NOMO-1 treated with DMSO at 0.1 percent for 48 hours (cell line): ENCODE data around the gene SPOCK1.

ENCODE experiments used
- DNase-seq: peaks from one replicate; lab custom pipeline; 2025; ENCODE audit not compliant: unreplicated experiment; lab: John Stamatoyannopoulos, UW

Gene SPOCK1

DNA sequence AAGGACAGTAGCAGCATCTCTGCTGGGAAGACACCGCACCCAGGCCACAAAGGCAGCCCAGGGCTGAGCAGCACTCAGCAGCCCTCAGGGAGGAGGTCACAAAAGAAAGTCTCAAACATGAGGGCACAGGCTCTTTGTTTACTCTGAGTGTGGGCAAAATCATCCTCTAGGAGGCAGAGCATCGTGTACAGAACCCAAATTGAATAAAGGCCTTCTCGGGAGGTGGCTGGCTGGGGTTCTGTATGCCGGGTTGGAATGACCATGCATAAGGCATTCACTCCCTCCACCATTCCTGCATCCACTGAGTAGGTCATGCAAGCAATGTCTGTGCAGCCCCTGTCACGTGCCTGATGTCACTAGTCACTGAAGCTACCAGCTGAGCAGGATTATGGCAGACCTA lies 412.8 kb downstream of the SPOCK1 start:
- no peak for DNase-seq

DNA sequence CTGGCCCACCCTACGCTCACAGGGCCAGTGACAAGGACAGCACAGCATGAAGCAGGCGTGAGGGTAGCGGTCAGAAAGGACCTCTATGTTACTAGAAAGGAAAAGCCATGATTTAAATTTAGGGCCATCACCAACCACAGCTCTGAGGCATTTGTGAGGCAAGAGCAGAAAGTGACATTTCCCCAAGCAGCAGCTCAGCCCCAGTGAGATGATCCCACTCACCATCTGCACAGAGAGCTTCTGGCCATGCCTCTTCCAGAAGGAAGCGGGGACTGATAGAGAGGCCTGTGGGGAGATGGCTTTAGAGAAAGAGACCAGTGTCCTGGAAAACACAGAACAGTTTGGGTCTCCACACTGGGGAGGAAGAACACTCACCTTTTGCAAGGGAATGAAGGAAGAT lies 413.9 kb downstream of the SPOCK1 start:
- no peak for DNase-seq

DNA sequence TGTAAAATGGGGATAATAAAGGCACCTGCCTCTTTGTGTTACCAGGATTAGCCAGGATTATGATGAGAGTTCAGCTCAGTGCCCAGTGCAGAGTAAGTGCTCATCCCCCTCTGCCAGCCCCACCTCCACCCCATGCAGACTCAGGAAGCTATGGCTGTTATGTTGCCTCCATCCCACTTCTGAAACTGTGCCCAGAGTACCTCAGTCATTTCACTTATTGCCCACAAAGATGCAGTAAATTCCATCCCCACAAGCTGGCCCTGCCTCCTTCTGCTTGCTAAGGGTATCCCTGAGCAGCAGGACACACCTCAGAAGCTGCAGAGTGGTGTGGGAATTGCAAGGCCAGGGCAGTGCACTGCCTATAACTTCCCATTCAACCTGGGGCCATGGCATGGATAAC lies 415.1 kb downstream of the SPOCK1 start:
- no peak for DNase-seq

DNA sequence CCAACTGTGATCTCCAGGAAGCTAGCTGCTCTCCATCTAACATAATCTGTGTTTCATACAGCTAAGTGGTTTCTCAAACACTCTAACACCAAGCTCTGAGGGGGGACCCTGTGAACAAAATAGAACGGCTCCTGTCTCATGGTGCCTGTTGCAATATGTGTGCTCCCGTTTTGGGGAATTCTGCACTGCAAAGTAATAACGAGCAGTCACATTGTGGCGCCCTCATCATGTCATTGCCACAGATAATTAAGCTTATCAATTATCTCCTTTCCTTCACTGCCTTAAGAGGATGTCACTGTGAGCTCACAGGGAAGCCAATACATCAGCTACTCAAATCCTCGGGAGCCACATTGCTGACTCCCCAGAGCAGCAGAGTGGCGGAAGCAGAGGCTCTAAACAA lies 416.2 kb downstream of the SPOCK1 start:
- no peak for DNase-seq

DNA sequence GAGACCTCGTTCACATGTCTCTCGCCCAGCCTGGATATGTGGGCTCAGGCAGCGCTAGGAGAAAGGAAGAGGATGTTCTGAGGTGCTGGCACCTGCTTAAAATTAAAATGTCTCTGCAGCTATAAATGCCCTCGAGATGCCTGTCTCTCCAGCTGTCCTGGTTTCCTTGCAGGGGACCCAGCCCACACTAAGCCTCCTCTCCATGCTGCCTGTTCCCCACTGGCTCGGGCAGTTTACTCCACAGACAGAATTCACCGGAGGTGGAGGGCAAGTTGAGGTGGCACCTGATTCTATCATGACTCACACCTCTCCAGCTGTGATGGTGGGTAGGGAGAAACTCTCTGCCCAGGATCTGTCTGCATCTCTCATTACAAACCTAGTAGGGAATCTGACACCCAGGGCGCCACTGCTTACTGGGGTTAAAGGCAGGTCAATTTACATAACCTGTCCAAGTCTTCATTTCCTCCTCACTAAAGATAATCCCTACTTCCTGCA lies 420.9 kb downstream of the SPOCK1 start:
- DNase-seq = no peak

DNA sequence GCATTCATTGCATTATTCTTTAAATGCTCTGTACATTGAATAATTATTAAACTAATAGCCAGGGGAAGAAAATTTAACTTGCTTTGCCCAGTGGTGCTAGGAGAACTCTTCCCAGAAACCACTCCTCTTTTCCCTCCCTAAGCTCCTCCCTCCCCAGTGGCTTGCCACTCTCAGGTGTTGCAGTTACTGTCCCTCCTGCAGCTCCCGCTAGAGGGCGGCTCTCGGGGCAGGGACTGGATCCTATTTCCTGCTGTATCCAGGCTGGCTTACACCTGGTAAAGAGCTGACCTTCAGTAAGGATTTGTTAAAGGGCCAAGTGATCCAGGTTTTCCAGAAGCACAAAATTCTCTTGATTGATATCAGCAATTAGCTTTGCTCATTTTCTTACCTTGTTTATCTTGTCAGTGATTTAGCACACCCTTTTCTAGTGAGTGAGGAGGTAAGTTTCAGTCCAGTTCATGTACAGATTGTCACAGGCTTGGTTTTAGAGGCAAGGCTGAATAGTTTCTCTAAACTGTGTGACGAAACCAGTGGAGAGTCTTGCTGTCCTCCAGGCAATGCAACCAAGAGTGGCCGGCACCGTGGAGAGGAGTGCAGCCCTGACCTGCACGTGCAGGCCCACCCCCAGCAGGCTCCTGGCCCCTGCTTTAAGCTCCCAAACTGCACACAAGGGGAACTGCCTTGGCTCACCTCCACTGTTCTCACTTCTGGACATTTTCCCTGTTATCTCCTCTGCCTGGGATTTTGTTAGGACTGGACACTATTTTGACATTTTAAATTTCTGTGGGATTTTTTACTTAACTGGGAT lies 423.8 kb downstream of the SPOCK1 start:
- DNase-seq = no peak

DNA sequence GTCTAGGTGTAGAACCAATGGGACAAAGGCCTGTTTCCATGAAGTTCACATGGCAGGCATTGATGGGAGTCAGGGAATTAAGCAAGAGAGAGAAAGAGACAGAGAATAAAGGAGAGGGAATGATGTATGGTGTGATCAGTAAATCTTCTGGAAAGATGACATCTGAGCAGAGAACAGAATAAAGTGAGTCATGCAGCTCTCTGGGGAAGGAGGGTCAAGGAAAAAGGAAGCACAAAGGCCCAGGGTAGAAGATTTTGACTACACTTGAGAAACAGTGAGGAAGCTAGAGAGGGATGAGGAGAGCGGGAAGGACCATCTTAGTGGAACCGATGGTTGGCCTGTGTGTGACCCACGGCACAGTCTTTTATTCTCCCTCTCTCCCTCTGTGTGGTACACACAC lies 425.9 kb downstream of the SPOCK1 start:
- peak; percentile 10 for DNase-seq

DNA sequence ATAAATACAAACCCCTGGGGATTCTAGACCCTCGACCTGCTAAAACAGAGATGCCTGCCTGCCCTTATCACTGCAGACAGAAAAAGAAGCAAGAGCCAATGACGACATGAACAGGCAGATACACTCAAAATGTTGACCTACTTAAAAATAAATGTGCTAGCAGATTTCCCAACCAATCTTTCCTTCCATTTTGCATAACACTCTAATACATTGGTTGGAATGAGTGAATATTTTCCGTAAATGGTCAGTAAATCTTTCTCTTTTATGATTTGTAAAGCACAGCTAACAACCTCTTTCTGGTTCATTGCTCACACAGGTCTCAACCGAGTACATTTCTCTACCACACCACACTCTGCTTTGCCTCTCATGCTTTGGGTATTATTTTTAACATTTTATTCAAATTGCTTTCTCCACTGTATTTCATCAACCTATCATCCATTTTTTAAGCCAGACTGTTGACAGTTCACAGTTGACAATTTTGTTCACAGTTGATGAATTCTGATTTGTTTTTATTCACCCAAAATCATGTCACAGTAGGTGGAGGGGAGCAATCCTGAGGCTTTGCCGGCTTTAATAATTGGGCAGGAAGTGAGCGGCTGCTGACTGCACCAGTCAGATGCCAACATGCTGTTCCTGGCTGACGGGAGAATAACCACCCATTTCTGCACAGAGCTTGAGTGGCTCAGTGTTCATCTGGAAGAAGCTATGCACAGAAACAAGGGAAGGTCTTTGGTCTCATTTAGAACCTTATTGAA lies 426.6 kb downstream of the SPOCK1 start:
- no peak for DNase-seq

DNA sequence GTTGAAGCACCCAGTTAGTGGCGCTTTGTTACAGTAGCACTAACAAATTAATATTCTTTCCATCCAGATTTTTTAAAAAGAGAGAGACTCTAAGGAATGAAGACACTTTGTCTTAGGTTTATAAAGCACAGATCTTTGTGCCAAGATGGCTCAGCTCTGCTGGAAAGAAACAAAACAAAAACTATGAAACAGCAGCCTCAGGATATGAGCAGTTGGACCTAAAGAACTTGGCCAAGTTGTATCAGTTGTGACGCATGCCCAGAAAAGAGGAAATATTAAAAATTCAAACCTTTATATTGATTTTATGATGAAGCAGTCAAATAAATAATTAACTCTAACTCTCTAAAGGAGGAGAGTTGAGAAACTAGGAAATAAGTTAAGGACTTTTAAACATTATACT lies 427.2 kb downstream of the SPOCK1 start:
- no peak for DNase-seq

DNA sequence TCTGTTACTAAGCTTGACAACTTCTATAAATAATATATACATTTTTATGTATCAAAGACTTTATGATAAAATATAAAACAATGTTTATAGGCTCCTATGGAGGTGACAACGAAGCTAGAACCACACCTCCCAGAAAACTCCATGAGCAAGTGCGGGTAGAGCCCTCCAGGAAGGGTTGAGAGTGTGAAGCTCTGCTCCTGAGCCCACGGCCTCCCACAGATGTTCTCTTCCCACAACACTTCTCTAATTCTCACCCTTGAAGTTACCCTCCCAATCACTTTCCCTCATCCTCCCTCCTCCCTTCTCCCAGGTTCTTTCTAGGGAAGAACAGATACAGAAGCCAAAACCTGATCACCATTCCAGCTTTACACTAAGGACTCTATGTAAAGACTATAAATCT lies 427.6 kb downstream of the SPOCK1 start:
- no peak for DNase-seq

DNA sequence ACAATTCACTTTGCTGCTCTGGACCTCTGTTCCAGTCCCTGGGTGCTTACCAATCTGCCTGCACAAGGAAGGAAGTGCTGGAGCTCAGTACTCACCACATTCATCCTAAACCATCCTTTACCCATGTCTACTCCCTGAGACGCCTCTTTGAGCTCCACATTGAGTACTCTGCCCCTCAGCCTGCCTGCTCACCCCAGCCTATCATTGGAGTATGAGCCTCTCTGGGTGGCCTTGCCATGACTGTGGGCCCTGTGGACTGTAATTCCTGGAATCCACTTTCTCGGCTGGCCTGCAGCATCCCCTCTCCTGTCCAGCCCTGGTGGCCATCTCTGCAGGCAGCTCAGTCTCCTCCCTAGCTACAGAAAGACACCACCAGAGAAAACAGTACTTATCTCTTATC lies 428.6 kb downstream of the SPOCK1 start:
- no peak for DNase-seq

DNA sequence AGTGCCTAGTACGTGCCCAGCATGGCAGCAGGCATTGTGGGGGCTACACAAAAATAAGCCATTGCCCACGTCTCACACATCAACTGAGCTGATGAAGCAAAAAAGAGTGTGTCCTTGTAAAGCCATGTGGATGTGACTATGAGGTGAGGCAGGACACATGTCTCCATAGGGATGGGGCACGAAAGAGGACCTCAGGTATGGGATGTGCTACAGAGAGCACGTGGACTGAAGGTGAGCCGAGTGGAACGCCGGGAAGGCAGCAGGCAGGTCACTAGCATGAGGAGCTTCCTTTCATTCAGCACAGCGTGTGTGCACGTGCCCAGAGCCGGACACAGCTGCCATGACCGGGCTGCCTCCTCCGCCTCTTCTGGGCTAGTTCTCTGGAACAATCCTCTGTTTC lies 429.8 kb downstream of the SPOCK1 start:
- DNase-seq = no peak

DNA sequence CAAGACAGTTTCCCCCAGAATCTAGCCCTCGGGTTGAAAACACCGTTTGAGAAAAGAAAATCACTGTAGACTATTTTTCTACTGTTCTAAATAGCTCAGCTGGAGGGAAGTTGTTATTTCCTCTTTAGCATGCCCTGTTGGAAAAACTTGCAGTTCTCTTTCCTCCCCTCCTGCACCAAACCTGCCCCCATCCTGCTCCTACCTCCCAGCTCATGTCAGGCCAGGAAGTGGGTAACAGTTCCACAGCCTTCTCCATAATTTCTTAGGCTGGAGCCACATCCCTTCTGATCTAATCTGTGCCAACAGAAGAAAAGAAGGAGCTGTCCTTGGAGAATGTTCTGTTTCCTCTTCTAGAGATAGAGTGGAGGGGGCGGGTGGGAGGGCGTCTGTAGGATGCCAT lies 437.7 kb downstream of the SPOCK1 start:
- no peak for DNase-seq

DNA sequence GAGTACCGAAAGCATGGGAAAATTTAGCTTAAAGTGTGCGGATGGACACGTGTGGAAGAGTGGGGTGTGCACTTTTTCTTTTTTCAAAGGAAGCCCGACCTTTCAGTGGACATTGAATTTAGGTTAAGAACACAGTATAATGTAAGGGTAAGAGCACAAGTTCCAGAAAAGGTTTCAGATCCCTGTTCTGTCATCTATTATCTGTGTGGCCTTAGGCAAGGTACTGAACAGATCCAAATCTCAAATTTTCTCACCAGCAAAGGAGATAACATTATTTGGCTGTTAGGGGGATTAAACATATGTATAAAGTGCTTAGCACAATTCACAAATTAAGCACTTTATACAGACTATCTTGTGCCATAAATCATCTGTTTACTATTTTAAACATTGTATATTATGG lies 441.0 kb downstream of the SPOCK1 start:
- no peak for DNase-seq

DNA sequence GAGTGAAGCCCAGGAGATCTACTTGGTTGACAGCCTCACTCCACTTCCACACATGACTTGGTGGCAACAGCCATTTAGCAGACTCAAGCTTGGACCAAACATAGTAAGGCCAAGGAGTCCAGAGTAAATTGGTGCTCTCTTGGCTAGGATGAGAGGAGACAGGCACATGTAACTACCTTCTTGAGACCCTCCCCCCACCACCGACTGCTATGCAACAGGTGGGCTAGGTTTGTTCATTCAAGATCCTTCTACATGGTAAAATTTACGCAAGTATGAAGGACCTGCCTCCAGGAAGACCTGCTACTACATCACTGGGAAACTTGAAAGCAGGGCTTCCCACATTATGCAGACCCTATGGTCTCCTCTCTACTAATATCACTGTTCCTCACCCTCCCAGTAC lies 442.4 kb downstream of the SPOCK1 start:
- DNase-seq = no peak

DNA sequence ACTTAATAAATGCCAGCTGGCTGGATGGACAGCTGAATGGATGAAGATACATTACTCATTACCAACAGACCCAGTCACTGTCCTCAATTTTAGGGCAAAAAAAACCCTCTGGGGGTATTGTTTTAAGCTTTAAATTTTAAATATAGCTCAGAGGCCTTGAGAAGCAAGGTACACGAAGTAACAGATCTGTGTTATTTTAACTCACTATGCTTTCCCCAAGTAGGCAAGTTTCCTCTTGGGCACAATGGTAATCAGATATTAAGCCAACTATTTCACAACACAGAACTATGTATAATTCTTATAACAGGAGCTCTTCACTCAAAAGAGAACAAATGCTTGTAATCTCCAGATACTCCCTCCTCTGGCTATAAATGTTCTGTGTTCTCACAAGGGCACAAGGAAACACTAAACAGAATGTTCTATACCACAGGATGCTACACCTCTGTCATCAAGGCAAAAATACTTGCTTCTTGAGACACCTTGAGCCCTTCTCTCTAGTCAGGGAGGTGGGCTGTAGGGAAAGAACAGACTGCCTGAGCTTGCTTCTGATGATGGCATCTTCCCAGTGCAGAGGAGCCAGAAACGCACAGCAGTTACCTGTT lies 443.8 kb downstream of the SPOCK1 start:
- DNase-seq = no peak

DNA sequence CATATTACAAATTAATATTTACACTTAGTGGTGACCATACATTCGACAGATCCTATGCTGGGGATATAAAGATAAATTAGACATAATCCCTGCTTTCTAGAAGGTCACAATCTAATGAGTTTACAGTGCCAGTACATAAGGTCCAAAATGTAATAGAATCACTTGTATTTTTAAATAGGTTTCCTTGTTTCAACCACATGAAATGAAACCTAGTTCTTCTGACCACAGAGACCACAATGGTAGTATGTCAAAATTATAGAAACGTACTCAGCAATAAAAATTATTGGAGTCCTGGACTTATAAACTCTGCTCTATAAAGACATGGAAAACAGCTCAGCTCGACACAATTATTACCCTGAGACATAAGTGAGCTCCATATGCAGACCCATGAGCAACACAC lies 444.3 kb downstream of the SPOCK1 start:
- DNase-seq = peak; percentile 11

DNA sequence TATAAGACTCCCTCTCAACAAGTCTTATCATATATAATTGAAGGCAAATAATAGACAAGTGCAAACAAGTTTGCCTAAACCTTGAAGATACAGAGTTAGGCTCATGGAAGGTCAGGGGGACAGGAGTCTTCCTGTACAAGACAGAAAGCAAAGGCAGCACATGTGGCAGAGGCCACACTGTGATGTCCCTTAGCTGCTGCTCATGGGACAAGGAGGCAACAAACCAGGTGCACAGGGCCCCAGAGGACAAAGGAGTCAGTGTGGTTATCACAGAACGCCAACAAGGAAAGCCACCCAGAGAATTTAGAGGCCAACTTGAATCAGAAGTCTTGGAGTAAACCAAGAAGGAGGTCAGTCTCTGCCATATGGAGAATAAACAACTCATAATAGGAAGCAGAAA lies 444.8 kb downstream of the SPOCK1 start:
- DNase-seq = no peak

DNA sequence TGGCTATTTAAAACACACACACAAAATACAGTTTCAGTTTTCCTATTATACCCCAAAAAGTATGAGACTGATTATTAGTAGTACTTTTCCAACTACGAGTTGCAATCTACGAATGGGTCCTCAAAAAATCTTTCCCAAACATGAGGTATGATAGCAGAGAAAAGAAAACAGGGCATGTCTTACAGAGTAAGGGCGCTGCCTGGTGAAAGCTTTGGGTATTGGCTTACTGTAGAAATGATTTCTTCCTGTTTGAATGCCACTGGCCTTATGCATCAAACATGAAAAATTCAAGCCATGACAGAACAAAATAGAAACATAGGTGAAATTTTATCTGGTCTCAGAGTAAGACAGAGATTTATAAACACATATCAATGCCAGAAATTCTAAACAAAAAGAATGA lies 448.0 kb downstream of the SPOCK1 start:
- DNase-seq = no peak

DNA sequence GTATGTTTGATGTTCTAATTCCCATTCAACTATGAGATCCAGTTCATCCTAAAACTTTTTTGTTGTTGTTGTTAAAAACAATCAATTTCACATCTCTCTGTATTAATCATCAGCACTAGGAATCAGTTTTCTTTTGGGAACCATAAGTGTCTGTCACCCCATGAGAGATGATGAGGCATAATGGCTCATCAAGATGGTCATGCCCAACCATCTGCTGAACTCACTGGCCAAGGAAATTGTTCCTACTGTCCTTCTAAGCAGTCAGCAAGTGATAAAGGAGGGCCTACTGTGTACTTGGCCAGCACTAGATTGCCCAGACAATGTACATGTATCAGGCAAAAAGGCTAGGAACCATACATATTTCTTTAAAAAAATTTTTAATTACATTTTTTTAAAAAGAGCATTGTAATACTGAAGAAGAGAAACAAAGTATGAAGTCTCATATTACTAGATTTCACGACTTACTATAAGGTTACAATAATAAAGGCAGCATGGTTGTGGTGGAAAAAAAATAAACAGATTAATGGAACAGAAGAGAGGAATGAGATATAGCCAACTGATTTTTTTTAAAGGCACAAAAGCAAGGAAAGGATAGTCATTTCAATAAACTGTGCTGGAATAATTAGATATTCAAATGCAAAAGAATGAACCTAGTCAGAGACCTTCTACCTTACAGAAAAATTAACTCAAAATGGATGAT lies 458.3 kb downstream of the SPOCK1 start:
- no peak for DNase-seq

DNA sequence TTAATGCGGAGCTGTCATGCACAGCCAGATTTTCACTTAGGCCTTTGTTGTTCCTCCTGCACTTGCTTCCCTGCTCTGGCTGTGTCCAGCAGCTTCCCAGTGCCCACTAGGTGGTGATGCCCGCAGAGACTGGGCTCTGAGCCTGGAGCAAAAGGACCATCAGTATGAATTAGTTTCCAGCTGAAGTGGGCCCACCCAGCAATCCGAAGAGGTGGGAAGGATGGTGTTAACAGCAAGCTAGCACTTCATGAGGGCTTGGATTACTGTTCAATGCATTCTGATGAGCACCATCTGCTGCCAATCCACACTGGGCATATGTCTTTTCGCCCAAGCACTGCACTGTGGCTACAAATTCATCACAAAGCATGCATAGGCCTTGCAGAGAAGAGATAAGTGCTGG lies 459.1 kb downstream of the SPOCK1 start:
- no peak for DNase-seq
